Endothelial cell of umbilical vein (primary cell): ENCODE results near the gene IRF1. TPM values are rescaled to one million over a fixed set of nuclear protein-coding genes. Genes with fewer than 3 reads are reported as not detected.

Source experiments
- BruUV-seq: library from RNA; stranded (reverse); fragments of 400-500 nt; replicated peaks from 2 replicates; lab custom pipeline; 2021; lab: Mats Ljungman, UMichigan
- CTCF ChIA-PET: fragments of 300-600, 350-600 bp; sonication (Branson Sonifier 250); formaldehyde crosslinking; loops from one replicate; lab custom pipeline; 2021; ENCODE audit warnings: antibody characterized with exemption, inconsistent platforms; lab: Charles Lee
- POLR2A ChIA-PET: fragments of 300-600, 350-600 bp; sonication (Branson Sonifier 250); formaldehyde crosslinking; loops from one replicate; lab custom pipeline; 2021; ENCODE audit warnings: antibody characterized with exemption, inconsistent platforms; lab: Charles Lee
- DNase-seq: peaks from one replicate; pipeline ENCODE4 v3.0.0-alpha.2; 2011; ENCODE audit warnings: low read depth, low spot score
- FAIRE-seq: peaks from 2 replicates; lab custom pipeline; 2011; peaks lifted over from hg19 to GRCh38; lab: Jason Lieb, UNC
- H2AFZ ChIP-seq: 2 replicates; pipeline ENCODE4 v1.6.0; 2012; ENCODE audit warnings: low read depth, low read length, control low read depth, inconsistent platforms
- H3K27ac ChIP-seq: 2 replicates; pipeline ENCODE4 v1.5.1; 2011; ENCODE audit warnings: low read depth, mild to moderate bottlenecking, control low read depth, low read length, moderate library complexity; ENCODE audit not compliant: insufficient read depth
- H3K27me3 ChIP-seq, 2 experiments: 2 replicates each; pipeline versions ENCODE4 v1.6.0 to v1.6.1; 2011; ENCODE audit warnings: low read length in 2 of 2, mixed read lengths in 1 of 2; ENCODE audit not compliant: control insufficient read depth in 2 of 2, insufficient read depth in 2 of 2
- H3K36me3 ChIP-seq, 2 experiments: 2 replicates in 1 of 2; 3 replicates in 1 of 2; pipeline ENCODE4 v1.5.1; 2011; ENCODE audit warnings: low read length in 2 of 2, mild to moderate bottlenecking in 1 of 2, moderate library complexity in 1 of 2; ENCODE audit not compliant: control insufficient read depth in 2 of 2, insufficient read depth in 2 of 2; ENCODE audit errors: extremely low read depth in 1 of 2
- H3K4me1 ChIP-seq: 3 replicates; pipeline ENCODE4 v1.5.1; 2011; ENCODE audit warnings: mild to moderate bottlenecking, low read length; ENCODE audit not compliant: control insufficient read depth, insufficient read depth; ENCODE audit errors: extremely low read depth
- H3K4me2 ChIP-seq: 2 replicates; pipeline ENCODE4 v1.6.1; 2011; ENCODE audit warnings: low read length, control low read depth, mixed read lengths; ENCODE audit not compliant: insufficient read depth
- H3K4me3 ChIP-seq, 3 experiments: fragments of 200-600 bp in 1 of 3; sonication (generic), shearing (Covaris generic) in 1 of 3; replicated peaks in 1 of 3; 2 replicates each; pipeline ENCODE4 v1.5.1; 2011 to 2016; ENCODE audit warnings: control low read depth in 3 of 3, low read length in 3 of 3, mild to moderate bottlenecking in 2 of 3, inconsistent platforms in 1 of 3, low read depth in 1 of 3, moderate library complexity in 1 of 3; ENCODE audit not compliant: insufficient read depth in 1 of 3
- H3K79me2 ChIP-seq: 2 replicates; pipeline ENCODE4 v1.6.0; 2012; ENCODE audit warnings: low read length, inconsistent platforms; ENCODE audit not compliant: control insufficient read depth, insufficient read depth
- H3K9ac ChIP-seq: replicated peaks from 2 replicates; pipeline ENCODE3; 2011; ENCODE audit warnings: low read length, control low read depth; ENCODE audit not compliant: insufficient read depth; ENCODE audit errors: extremely low read depth
- H3K9me1 ChIP-seq: replicated peaks from 3 replicates; pipeline ENCODE4 v1.6.0; 2011; ENCODE audit warnings: mild to moderate bottlenecking, low read length; ENCODE audit not compliant: control insufficient read depth, insufficient read depth; ENCODE audit errors: extremely low read depth
- H3K9me3 ChIP-seq: replicated peaks from 2 replicates; pipeline ENCODE4 v1.5.1; 2012; ENCODE audit warnings: low read length, inconsistent platforms; ENCODE audit not compliant: control insufficient read depth, insufficient read depth
- H4K20me1 ChIP-seq: replicated peaks from 2 replicates; pipeline ENCODE3; 2011; ENCODE audit warnings: mild to moderate bottlenecking, low read length; ENCODE audit not compliant: control insufficient read depth, insufficient read depth; ENCODE audit errors: extremely low read depth
- CTCF ChIP-seq, 2 donors: IDR thresholded peaks; 1 replicate in 1 of 2; 2 replicates in 1 of 2; pipeline ENCODE4 v1.5.1; 2011; ENCODE audit warnings: low read length in 2 of 2, mild to moderate bottlenecking in 2 of 2, moderate library complexity in 2 of 2, control low read depth in 1 of 2, inconsistent platforms in 1 of 2, low read depth in 1 of 2; ENCODE audit not compliant: insufficient read depth in 1 of 2; ENCODE audit errors: extremely low read depth in 1 of 2
- EZH2 ChIP-seq: IDR thresholded peaks from 2 replicates; pipeline ENCODE4 v1.6.1; 2012; ENCODE audit warnings: borderline replicate concordance, low read depth, mild to moderate bottlenecking, moderate library complexity, low read length, inconsistent platforms; ENCODE audit not compliant: severe bottlenecking
- FOS ChIP-seq: IDR thresholded peaks from 2 replicates; pipeline ENCODE4 v1.6.1; 2011; ENCODE audit warnings: mild to moderate bottlenecking, low read length, moderate library complexity, borderline replicate concordance; ENCODE audit not compliant: insufficient read depth
- GATA2 ChIP-seq: IDR thresholded peaks from 2 replicates; pipeline ENCODE4 v1.7.0; 2011; ENCODE audit warnings: low read depth, mild to moderate bottlenecking, moderate library complexity, mixed read lengths, low read length; ENCODE audit not compliant: insufficient read length, insufficient read depth
- JUN ChIP-seq: IDR thresholded peaks from 2 replicates; pipeline ENCODE4 v1.6.1; 2011; ENCODE audit warnings: borderline replicate concordance, low read depth; ENCODE audit not compliant: insufficient read length, insufficient read depth
- MAX ChIP-seq: IDR thresholded peaks from 2 replicates; pipeline ENCODE4 v1.6.1; 2011; ENCODE audit not compliant: insufficient read depth, insufficient read length
- dilution Hi-C: fragments of 300-500 bp; cut with MboI; formaldehyde crosslinking; loops from one replicate; pipeline ENCODE4 v1.15.0; 2019; ENCODE audit warnings: low sequenced_read_pairs; ENCODE audit not compliant: extremely low pct_ligation_motif_present
- intact Hi-C: fragments of 100-400 bp; cut with micrococcal nuclease; formaldehyde crosslinking; loops from one replicate; pipeline ENCODE4 v1.10.0; 2022
- polyA plus RNA-seq, 4 experiments: library from polyadenylated mRNA; depleted of rRNA in 3 of 4; stranded (reverse) in 3 of 4; unstranded in 1 of 4; fragments of >200 nt; gene quantifications; 2 replicates each; pipeline versions ENCODE4 v1.2.1 to v1.2.3, GENCODE V29; 2011 to 2012; ENCODE audit warnings: missing spikeins in 1 of 4
- total RNA-seq: library from RNA; stranded (reverse); gene quantifications from 2 replicates; pipeline ENCODE4 v1.2.3, GENCODE V29; 2021

IRF1 gene
- total and polyA plus RNA-seq, 2 donors (not counting 3 experiments of a cell fraction or from before 2014, with no cell fraction given): 12.3 to 28.0 TPM

- no peaks in the 10 kb centered on the region for H3K9me3 ChIP-seq
- H3K36me3 ChIP-seq: no peaks in the 10 kb centered on the region
- H3K27me3 ChIP-seq: no peaks in the 10 kb centered on the region
- H4K20me1 ChIP-seq: no peaks in the 10 kb centered on the region
- ChIA-PET POLR2A (no interaction called here), CTCF (interaction anchor here (1.4 to 2.5 kb wide), 4 partner anchors 8 to 16 kb away, joined by 4 to 11 read pairs (median 8); no protein-coding TSS in a partner anchor)
- H3K79me2 ChIP-seq: no peaks in the 10 kb centered on the region
- H2AFZ ChIP-seq: no peak overlapping the region
- H3K4me1 ChIP-seq: peaks cover 4% of the 10 kb centered on the region
- H3K9ac ChIP-seq: no peak overlapping the region
- TF ChIP-seq GATA2: no peak
- no peak for TF ChIP-seq JUN
- no peak for TF ChIP-seq MAX
- no peak for TF ChIP-seq CTCF (IDR thresholded peaks at IDR 0.05; ENCODE audit: extremely low read depth in 1 of 2, insufficient read depth in 1 of 2, low read depth in 1 of 2, low read length in 2 of 2)
- TF ChIP-seq FOS: no peak
- no peak for TF ChIP-seq EZH2
- dilution Hi-C loops: no loop called here
- intact Hi-C loops: no loop called here
- H3K9me1 ChIP-seq: no peaks in the 10 kb centered on the region
- H3K27ac ChIP-seq: no peak overlapping the region
- no peak for FAIRE-seq
- no TSS peak for BruUV-seq
- DNase-seq: peak; percentile 16
- H3K4me3 ChIP-seq: no peak overlapping the region
- H3K4me2 ChIP-seq: no peak overlapping the region
These were observed 52.8 kb downstream of the IRF1 start for GRCh38 chr5:132437604-132438266.
